Peyer's patch (tissue), 4 donors: Measurements from ENCODE around the gene NOSTRIN. TPM values are rescaled to one million over a fixed set of nuclear protein-coding genes. Genes with fewer than 3 reads are reported as not detected.

Experiments
- DNase-seq, 3 donors: peaks; one replicate each; pipeline ENCODE4 v3.0.0-alpha.2; 2017 to 2019
- H3K27ac ChIP-seq, 4 donors: fragments of 200-600 bp; sonication (generic); one replicate each; pipeline ENCODE4 v1.5.1; 2016 to 2019
- H3K27me3 ChIP-seq, 2 donors: fragments of 200-600 bp; sonication (generic); one replicate each; pipeline ENCODE4 v1.5.1; 2019
- H3K36me3 ChIP-seq, 3 donors: fragments of 200-600 bp; sonication (generic); one replicate each; pipeline ENCODE4 v1.5.1; 2016 to 2019
- H3K4me1 ChIP-seq, 4 donors: fragments of 200-600 bp; sonication (generic); one replicate each; pipeline ENCODE4 v1.5.1; 2016 to 2019
- H3K4me3 ChIP-seq, 4 donors: fragments of 200-600 bp; sonication (generic); 1 replicate in 3 of 4; 2 replicates in 1 of 4; pipeline ENCODE4 v1.5.1; 2016 to 2019; ENCODE audit warnings: mild to moderate bottlenecking in 1 of 4
- H3K9me3 ChIP-seq, 4 donors: fragments of 200-600 bp; sonication (generic); one replicate each; pipeline ENCODE4 v1.5.1; 2016 to 2019; ENCODE audit warnings: mild to moderate bottlenecking in 1 of 4
- POLR2A ChIP-seq, 2 donors: fragments of 450-650 bp; IDR thresholded peaks; one replicate each; pipeline ENCODE4 v1.5.1; 2017; ENCODE audit warnings: antibody characterized with exemption in 2 of 2, mild to moderate bottlenecking in 2 of 2, moderate library complexity in 2 of 2
- total RNA-seq, 4 donors: library from RNA; depleted of rRNA; stranded (reverse); fragments of >200 nt; gene quantifications; one replicate each; pipeline ENCODE4 v1.1.0, GENCODE V29; 2016
- TF ChIP-seq, protein P1 (sequence below), 6 experiments: fragments of 450-650 bp in 4 of 6; fragments of 200-600 bp in 2 of 6; sonication (generic) in 1 of 6; IDR thresholded peaks; one replicate each; pipeline ENCODE4 v1.5.1; 2017 to 2019; ENCODE audit warnings: antibody characterized with exemption in 6 of 6, mild to moderate bottlenecking in 3 of 6, moderate library complexity in 1 of 6

The NOSTRIN gene
- total RNA-seq, 4 donors from 2014 or later, result 67.4 to 152 (median 87.7) TPM

DNA sequence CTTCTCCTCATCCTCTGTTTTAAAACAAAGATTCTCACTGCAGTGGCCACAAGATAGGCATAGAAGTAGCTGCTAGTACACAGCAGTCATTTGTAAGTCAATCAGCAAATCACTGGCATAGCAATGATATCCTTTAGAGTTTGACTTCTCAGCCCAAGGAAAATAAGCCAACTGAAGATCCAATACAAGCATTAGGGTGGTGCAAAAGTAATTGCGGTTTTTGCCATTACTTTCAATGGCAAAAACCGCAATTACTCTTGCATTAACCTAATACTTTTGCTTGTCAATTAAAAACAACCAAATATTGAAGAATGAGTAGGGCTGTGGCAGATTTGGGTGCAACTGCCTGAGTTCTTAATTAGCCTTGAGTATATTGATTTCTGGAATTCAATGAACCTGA lies 101.5 kb downstream of the NOSTRIN start:
- no peak overlapping the region for H3K27ac ChIP-seq
- H3K27me3 ChIP-seq, result no peaks in the 10 kb centered on the region
- no peak overlapping the region for H3K4me3 ChIP-seq
- DNase-seq, result no peak
- H3K9me3 ChIP-seq, result no peaks in the 10 kb centered on the region
- no peaks in the 10 kb centered on the region for H3K36me3 ChIP-seq
- TF ChIP-seq, protein P1, sequence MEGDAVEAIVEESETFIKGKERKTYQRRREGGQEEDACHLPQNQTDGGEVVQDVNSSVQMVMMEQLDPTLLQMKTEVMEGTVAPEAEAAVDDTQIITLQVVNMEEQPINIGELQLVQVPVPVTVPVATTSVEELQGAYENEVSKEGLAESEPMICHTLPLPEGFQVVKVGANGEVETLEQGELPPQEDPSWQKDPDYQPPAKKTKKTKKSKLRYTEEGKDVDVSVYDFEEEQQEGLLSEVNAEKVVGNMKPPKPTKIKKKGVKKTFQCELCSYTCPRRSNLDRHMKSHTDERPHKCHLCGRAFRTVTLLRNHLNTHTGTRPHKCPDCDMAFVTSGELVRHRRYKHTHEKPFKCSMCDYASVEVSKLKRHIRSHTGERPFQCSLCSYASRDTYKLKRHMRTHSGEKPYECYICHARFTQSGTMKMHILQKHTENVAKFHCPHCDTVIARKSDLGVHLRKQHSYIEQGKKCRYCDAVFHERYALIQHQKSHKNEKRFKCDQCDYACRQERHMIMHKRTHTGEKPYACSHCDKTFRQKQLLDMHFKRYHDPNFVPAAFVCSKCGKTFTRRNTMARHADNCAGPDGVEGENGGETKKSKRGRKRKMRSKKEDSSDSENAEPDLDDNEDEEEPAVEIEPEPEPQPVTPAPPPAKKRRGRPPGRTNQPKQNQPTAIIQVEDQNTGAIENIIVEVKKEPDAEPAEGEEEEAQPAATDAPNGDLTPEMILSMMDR (IDR thresholded peaks at IDR 0.05), result no peak
- no peak for TF ChIP-seq POLR2A (IDR thresholded peaks at IDR 0.05)
- no peaks in the 10 kb centered on the region for H3K4me1 ChIP-seq

DNA sequence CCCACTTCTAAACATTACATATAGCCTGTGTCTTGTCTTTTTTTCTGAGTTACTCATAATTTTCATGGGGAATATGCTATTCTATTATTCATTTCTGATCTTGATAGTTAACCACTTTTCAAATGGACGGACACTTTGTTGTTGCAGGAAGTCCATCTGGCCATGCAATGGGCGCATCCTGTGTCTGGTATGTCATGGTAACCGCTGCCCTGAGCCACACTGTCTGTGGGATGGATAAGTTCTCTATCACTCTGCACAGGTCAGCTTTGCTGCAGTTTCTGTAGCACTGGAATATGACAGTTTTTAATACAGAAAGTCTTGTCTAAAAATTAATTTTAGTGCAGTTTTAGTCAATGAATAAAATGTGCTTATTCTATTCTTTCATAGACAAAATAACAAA lies 101.9 kb downstream of the NOSTRIN start:
- Histone ChIP-seq H3K9me3 (no peaks in the 10 kb centered on the region), H3K36me3 (no peaks in the 10 kb centered on the region), H3K4me3 (no peak overlapping the region), H3K4me1 (no peaks in the 10 kb centered on the region), H3K27me3 (no peaks in the 10 kb centered on the region), H3K27ac (no peak overlapping the region)
- no peak for TF ChIP-seq POLR2A (IDR thresholded peaks at IDR 0.05)
- TF ChIP-seq, protein P1 (IDR thresholded peaks at IDR 0.05), result no peak
- no peak for DNase-seq

DNA sequence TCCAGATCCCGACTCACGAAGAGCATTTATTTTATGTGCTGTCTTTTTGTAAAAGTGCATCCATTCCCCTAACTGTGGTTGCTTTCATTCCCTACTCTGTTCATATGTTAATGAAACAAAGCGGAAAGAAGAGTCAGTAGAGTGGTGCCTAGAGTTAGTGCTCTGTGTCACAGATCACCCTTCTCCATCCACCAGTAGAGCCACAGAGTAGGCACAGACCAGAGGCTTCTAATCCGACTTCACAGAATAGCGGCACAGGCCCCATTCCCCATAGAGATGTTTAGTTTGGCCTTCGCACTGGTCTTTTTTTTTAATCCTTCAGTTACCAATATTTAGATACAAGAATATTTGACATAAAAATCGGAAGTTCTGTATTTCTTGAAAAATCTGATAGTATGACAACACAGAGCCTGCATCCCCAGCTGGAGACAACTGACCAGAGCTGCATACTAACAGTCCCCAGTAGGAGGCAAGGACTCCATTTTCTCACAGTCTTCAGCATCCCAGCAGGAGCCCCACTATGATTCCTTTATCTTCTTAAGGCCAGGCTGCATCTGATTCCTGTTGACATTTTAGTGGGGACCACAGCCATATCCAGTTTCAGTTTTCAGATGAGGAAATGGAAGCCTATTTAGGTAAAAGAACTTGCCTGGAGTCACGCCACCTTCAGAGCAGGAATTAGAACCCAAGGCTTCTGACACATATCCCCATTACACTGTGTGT lies 105.7 kb downstream of the NOSTRIN start:
- Histone ChIP-seq H3K27ac (no peak overlapping the region), H3K4me3 (no peak overlapping the region), H3K9me3 (no peaks in the 10 kb centered on the region), H3K27me3 (no peaks in the 10 kb centered on the region), H3K36me3 (no peaks in the 10 kb centered on the region), H3K4me1 (no peaks in the 10 kb centered on the region)
- DNase-seq, result no peak
- TF ChIP-seq POLR2A (IDR thresholded peaks at IDR 0.05), result no peak
- TF ChIP-seq, protein P1 (IDR thresholded peaks at IDR 0.05), result no peak

DNA sequence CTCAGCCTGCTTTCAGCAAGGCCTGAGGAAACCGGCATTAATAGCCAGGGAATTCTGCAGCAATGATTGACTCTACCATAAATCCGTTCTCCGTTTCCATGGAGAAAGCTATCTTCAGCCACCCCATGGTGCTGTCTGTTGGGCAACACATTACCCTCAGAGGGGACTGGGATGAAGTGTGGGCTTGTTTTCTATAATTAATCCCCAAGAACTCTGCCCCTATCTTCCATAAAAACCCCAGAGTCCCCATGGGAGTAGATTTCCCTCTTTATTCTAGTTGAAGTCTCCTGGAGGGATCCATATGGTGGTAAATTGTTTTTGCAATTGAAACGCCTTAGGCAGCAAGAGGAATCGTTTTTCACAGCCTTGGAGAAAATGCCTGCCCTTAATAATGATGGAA lies 107.9 kb downstream of the NOSTRIN start:
- DNase-seq, result no peak
- Histone ChIP-seq H3K27ac (no peak overlapping the region), H3K4me1 (no peaks in the 10 kb centered on the region), H3K4me3 (no peak overlapping the region), H3K9me3 (no peaks in the 10 kb centered on the region), H3K27me3 (no peaks in the 10 kb centered on the region), H3K36me3 (no peaks in the 10 kb centered on the region)
- TF ChIP-seq POLR2A (IDR thresholded peaks at IDR 0.05), result no peak
- TF ChIP-seq, protein P1 (IDR thresholded peaks at IDR 0.05), result no peak

DNA sequence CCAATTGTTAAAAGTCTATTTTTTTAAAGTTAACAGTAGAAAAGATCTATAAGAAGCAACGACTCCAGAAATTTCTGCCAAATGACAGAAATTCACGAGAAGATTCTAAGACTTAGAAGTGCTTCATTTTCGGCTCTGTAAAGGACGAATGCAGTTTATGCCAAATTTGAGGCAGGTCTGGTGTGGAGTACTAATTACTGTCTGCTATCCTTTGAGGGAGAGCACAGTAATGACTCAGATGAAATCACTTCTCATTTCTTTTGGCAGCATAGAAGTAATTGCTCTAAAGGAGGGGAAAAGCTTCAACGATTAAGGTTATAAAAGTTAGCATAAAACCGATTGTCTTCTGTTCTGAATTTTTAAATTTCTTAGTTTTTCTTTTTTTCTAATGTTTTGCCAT lies 110.0 kb downstream of the NOSTRIN start:
- Histone ChIP-seq H3K27me3 (no peaks in the 10 kb centered on the region), H3K4me1 (no peaks in the 10 kb centered on the region), H3K36me3 (no peaks in the 10 kb centered on the region), H3K4me3 (peak overlapping the region in 1 of 4 donors; percentile 19), H3K9me3 (no peaks in the 10 kb centered on the region), H3K27ac (no peak overlapping the region)
- DNase-seq, result no peak
- TF ChIP-seq, protein P1 (IDR thresholded peaks at IDR 0.05), result no peak
- no peak for TF ChIP-seq POLR2A (IDR thresholded peaks at IDR 0.05)
